Pancreas (tissue), 10 donors: ENCODE measurements around the gene RTN4RL1. TPM values are rescaled to one million over a fixed set of nuclear protein-coding genes. Genes with fewer than 3 reads are reported as not detected.

Source experiments
- ATAC-seq, 4 donors: fragments of 200-7000 bp; cut with Tn5 transposase; one replicate each; pipeline versions ENCODE4 v1.8.0 to v1.9.1; 2020; ENCODE audit warnings: mild to moderate bottlenecking in 4 of 4, moderate library complexity in 4 of 4
- DNase-seq, 6 donors: peaks; one replicate each; pipeline ENCODE4 v3.0.0-alpha.2; 2020
- FAIRE-seq: peaks from 2 replicates; lab custom pipeline; 2012; peaks lifted over from hg19 to GRCh38; lab: Jason Lieb, UNC
- H3K27ac ChIP-seq, 4 donors: fragments of 200-600 bp; sonication (generic); 1 replicate in 3 of 4; 2 replicates in 1 of 4; pipeline versions ENCODE4 v1.5.0 to v1.8.0; 2020
- H3K27me3 ChIP-seq, 4 donors: fragments of 200-600 bp; one replicate each; pipeline ENCODE4 v1.8.0; 2021
- H3K36me3 ChIP-seq, 3 donors: fragments of 200-600 bp; sonication (generic) in 1 of 3; one replicate each; pipeline versions ENCODE4 v1.5.0 to v1.8.0; 2020 to 2021
- H3K4me1 ChIP-seq, 3 donors: fragments of 200-600 bp; one replicate each; pipeline ENCODE4 v1.8.0; 2021
- H3K4me3 ChIP-seq, 4 donors: fragments of 200-600 bp; sonication (generic) in 2 of 4; one replicate each; pipeline versions ENCODE4 v1.5.0 to v1.8.0; 2020 to 2021
- H3K9me3 ChIP-seq, 4 donors: fragments of 200-600 bp; one replicate each; pipeline ENCODE4 v1.8.0; 2021
- WGBS, 2 donors: extraction: QIAGEN DNeasy Blood & Tissue Kit; methylation state at CpG; one replicate each; pipeline ENCODE4 v1.1.7; 2013; 5-methylcytosine and 5-hydroxymethylcytosine counted together
- intact Hi-C, 3 donors: fragments of 100-400 bp; cut with DNase I; formaldehyde crosslinking; loops; one replicate each; pipeline versions ENCODE4 v1.11.1 to v1.14.2; 2022
- polyA plus RNA-seq, 2 donors: library from polyadenylated mRNA; stranded (reverse); fragments of 200-250 nt; gene quantifications; one replicate each; pipeline ENCODE4 v1.2.3, GENCODE V29; 2013
- total RNA-seq, 6 donors: library from RNA; stranded (reverse); fragmentation: NEBNext Ultra II Directional in 4 of 6; extraction: Animal tissue kit (Norgen Biotek cat#: 25700) in 4 of 6; gene quantifications; one replicate each; pipeline versions ENCODE4 v1.2.1 to v1.2.4, GENCODE V29; 2021 to 2023
- TF ChIP-seq, protein P1 (sequence below), 4 donors: fragments of 200-600 bp; sonication (generic) in 3 of 4; IDR thresholded peaks; one replicate each; pipeline versions ENCODE4 v1.5.0 to v1.8.0; 2021; ENCODE audit warnings: antibody characterized with exemption in 4 of 4
- donor health status: healthy with polysubstance abuse.
- donor health status: DM: no; HTN: no; CAD: no; lungs with moderate emphysema.
- donor health status: DM: no; HTN: no; CAD: no.
- donor health status: control.
- donor health status: control.
- donor health status: Bipolar disorder and iron deficiency.
- donor health status: DM: yes; HTN: yes; CAD: no.
- donor health status: DM: no; HTN: no; CAD: no.
- donor health status: DM: no; HTN: no; CAD: no.
- donor health status: DM: yes; HTN: yes; CAD: no.

The RTN4RL1 gene
- total and polyA plus RNA-seq, 8 donors: 0.93 to 3.6 (median 2.1) TPM

DNA sequence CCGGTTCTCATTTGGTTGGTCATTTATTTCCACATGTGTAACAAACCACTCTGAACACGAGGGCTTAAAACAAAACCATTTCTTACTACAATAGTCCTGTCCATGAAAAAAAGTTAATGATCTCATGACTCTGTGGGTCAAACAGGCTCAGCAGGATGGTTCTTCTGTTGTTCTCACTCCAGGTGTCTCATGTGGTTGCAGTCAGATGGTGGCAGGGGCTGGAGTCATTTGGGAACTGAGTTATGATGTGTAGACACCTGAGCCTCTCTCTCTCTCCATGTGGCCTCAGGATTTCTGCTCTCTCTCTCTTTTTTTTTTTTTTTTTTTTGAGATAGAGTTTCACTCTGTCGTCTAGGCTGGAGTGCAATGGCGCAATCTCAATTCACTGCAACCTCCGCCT is 55.4 kb downstream of the RTN4RL1 start:
- TF ChIP-seq, protein P1, sequence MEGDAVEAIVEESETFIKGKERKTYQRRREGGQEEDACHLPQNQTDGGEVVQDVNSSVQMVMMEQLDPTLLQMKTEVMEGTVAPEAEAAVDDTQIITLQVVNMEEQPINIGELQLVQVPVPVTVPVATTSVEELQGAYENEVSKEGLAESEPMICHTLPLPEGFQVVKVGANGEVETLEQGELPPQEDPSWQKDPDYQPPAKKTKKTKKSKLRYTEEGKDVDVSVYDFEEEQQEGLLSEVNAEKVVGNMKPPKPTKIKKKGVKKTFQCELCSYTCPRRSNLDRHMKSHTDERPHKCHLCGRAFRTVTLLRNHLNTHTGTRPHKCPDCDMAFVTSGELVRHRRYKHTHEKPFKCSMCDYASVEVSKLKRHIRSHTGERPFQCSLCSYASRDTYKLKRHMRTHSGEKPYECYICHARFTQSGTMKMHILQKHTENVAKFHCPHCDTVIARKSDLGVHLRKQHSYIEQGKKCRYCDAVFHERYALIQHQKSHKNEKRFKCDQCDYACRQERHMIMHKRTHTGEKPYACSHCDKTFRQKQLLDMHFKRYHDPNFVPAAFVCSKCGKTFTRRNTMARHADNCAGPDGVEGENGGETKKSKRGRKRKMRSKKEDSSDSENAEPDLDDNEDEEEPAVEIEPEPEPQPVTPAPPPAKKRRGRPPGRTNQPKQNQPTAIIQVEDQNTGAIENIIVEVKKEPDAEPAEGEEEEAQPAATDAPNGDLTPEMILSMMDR (IDR thresholded peaks at IDR 0.05): no peak
- DNase-seq: no peak
- FAIRE-seq: no peak
- Histone ChIP-seq H3K27me3 (no peaks in the 10 kb centered on the region), H3K4me1 (no peaks in the 10 kb centered on the region), H3K36me3 (no peaks in the 10 kb centered on the region), H3K27ac (no peak overlapping the region), H3K4me3 (no peak overlapping the region), H3K9me3 (no peaks in the 10 kb centered on the region)
- ATAC-seq: no peak
- WGBS, 2 donors: 80 to 83% methylated on average over 5 of the region's 5 CpGs
- intact Hi-C loops: no loop called here

DNA sequence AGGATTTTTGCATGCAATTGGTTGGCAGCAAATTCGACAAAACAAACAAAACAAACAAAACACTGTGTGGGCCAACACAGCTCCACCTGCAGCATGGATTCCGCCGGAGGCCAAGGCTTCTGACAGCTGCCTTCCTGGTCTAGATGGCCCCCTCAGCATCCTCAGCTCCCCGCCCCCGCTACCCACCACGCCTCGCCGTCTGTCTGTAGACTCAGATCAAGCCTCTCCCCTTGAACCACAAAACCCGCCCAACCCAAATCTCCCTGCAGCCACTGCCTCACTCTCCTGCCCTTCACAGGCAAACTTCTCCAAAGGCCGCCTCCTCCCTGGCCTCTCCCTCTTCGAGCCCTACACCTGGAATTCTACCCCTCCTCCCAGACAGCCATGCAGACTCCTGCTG is 57.9 kb downstream of the RTN4RL1 start:
- Histone ChIP-seq H3K36me3 (no peaks in the 10 kb centered on the region), H3K9me3 (no peaks in the 10 kb centered on the region), H3K4me1 (no peaks in the 10 kb centered on the region), H3K27ac (peak overlapping the region in 3 of 4 donors; percentile 16 to 54 (median 22)), H3K4me3 (no peak overlapping the region), H3K27me3 (no peaks in the 10 kb centered on the region)
- intact Hi-C loops: no loop called here
- DNase-seq (no peak), FAIRE-seq (no peak), ATAC-seq (peak; percentile 35 to 70 (median 56))
- WGBS, 2 donors: 40 to 54% methylated on average over 11 of the region's 11 CpGs
- TF ChIP-seq, protein P1 (IDR thresholded peaks at IDR 0.05): no peak

DNA sequence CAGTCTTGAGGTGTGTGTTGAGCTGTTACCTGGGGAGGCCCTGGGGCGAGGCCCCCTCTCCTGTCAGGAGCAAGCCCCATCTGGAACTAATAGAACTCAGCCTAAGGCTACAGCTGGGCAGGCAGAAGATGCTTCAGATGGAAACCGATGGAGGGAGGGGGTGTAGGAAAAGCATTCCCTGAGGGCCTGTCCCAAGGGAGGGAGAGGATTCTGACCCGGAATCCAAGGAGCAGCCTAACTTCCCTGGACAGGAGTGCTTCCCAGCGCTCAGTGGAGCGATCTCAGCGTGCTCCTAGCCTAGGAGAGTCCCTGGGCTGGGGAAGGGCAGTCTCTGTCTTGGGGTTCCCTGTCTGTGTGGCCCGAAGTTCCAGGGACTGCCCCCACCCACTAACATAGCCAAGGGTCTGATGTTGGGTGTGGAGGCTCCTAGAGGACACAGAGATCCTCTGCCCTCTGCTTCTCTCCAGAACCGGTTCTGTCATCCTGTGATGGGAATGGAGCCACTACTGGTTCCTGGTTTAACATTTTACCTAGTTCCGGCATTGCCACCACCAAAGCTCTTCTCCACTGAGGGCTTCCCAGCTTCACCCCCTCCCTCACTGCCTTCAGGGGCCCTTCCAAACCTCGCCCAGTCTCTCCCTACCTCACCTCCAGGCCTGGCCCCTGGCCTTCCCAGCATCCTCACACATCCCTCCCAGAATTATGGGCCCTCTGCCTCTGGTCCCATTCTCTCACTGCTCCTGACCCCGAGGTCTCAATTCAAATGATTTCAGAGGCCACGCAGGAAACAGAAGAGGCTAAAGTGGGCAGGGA is 58.7 kb downstream of the RTN4RL1 start:
- ATAC-seq (peak; percentile 13 to 66 (median 35)), FAIRE-seq (no peak), DNase-seq (no peak)
- peak overlapping the region; percentile 16 to 55 (median 38) for H3K27ac ChIP-seq
- no peaks in the 10 kb centered on the region for H3K36me3 ChIP-seq
- WGBS, 2 donors: 65 to 66% methylated on average over 12 of the region's 12 CpGs
- H3K27me3 ChIP-seq: no peaks in the 10 kb centered on the region
- H3K4me1 ChIP-seq: no peaks in the 10 kb centered on the region
- H3K9me3 ChIP-seq: no peaks in the 10 kb centered on the region
- H3K4me3 ChIP-seq: no peak overlapping the region
- TF ChIP-seq, protein P1 (IDR thresholded peaks at IDR 0.05): no peak
- intact Hi-C loops: no loop called here

DNA sequence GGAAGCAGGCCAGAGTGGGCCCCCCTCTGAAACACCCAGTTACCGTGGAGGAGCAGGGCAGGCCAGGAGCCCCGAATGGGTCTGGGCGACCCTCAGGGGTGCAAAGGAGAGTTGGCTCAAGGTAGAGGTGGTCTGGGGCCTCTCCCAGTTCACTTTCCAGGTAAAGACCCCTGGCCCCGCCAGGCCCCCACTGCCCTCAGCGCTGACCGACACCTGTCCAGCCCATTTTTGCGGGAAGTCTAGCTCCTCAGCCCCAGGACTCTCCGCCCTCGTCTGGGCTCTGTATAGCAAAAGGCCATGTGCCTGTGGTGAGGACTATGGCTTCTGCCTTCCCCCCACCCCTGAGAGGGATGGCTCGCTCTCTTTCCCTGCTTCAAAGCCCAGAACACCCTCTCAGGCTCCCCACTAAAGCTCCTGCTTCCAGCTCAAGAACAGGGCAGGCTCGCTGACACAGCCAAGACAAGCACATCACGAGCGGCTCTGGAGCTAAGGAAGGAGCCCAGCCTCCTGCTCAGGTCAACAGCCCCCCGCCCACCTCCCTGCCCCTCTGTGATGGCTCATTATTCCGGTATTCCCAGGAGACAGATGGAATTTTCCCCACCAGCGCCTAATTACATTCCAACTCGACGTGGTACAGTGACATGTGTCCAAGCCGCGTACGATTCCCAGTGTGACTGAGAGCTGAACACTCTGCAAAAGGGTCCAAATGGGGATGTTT is 59.4 kb downstream of the RTN4RL1 start:
- ATAC-seq (peak; percentile 8 to 39 (median 29)), FAIRE-seq (no peak), DNase-seq (no peak)
- intact Hi-C loops: no loop called here
- TF ChIP-seq, protein P1 (IDR thresholded peaks at IDR 0.05): no peak
- no peaks in the 10 kb centered on the region for H3K4me1 ChIP-seq
- H3K9me3 ChIP-seq: no peaks in the 10 kb centered on the region
- H3K4me3 ChIP-seq: no peak overlapping the region
- H3K27ac ChIP-seq: peak overlapping the region in 2 of 4 donors; percentile 16 to 54
- WGBS, 2 donors: 73 to 76% methylated on average over 21 of the region's 21 CpGs
- H3K36me3 ChIP-seq: no peaks in the 10 kb centered on the region
- H3K27me3 ChIP-seq: no peaks in the 10 kb centered on the region
